Measurements from ENCODE around the gene KDM4F. TPM values are rescaled to one million over a fixed set of nuclear protein-coding genes. Genes with fewer than 3 reads are reported as not detected.

KDM4F gene
- total and polyA plus RNA-seq, 2 of the 8 experiments (the other 6 are each of a cell fraction or from before 2014, with no cell fraction given) = not detected

GRCh38 chr11:95065336-95065735, 16.1 kb downstream of the KDM4F start:
- peaks cover 6% of the 10 kb centered on the region; the same call in 1 of the 2 replicates for H3K23me2 ChIP-seq (ENCODE audit: low read depth, low read length)
- H2BK120ac ChIP-seq (replicated peaks; ENCODE audit: low read depth, low read length) = no peak overlapping the region
- H3K4me3 ChIP-seq (ENCODE audit: extremely low read depth in 1 of 4, insufficient read depth in 2 of 4, low read depth in 3 of 4, low read length in 4 of 4) = no peak overlapping the region
- no peak overlapping the region for H3K14ac ChIP-seq (ENCODE audit: insufficient read length)
- H3K56ac ChIP-seq (replicated peaks; ENCODE audit: insufficient read length, low read depth, low read length) = no peak overlapping the region
- H3K4me2 ChIP-seq (ENCODE audit: insufficient read depth in 1 of 2, low read depth in 2 of 2, low read length in 2 of 2) = no peak overlapping the region
- no peak overlapping the region for H4K5ac ChIP-seq (ENCODE audit: insufficient read length, low read depth, low read length)
- no peak overlapping the region for H3K9ac ChIP-seq (replicated peaks in 1 of 4; ENCODE audit: extremely low read depth in 1 of 4, low read depth in 3 of 4, low read length in 3 of 4)
- no peak overlapping the region for H3K18ac ChIP-seq (ENCODE audit: extremely low read depth, low read length)
- WGBS, 2 experiments (ENCODE audit: extremely low coverage in 1 of 2, insufficient coverage in 1 of 2, insufficient read length in 1 of 2, insufficient replicate concordance in 2 of 2, low coverage in 1 of 2, low lambda C conversion rate in 2 of 2, missing lambda C conversion rate in 1 of 2) = 86% methylated on average over 1 of the region's 1 CpG; no CpG with 5 or more reads in 1 of the 2 experiments
- H3K27me3 ChIP-seq (replicated peaks in 1 of 4; ENCODE audit: control insufficient read depth in 3 of 4, extremely low read depth in 1 of 4, insufficient read depth in 3 of 4, low read length in 3 of 4) = no peaks in the 10 kb centered on the region; a peak in 1 of 7 replicates
- CTCF ChIA-PET (ENCODE audit: partially characterized antibody) = interaction anchor here (0.9 to 1.9 kb wide), 2 partner anchors 11 to 86 kb away, joined by 3 to 5 read pairs; no protein-coding TSS in a partner anchor
- no peak overlapping the region for H2BK12ac ChIP-seq (ENCODE audit: low read depth, low read length)
- no peak for FAIRE-seq
- H2AFZ ChIP-seq (ENCODE audit: low read length) = no peak overlapping the region
- DNase-seq (ENCODE audit: low read depth in 1 of 2, low spot score in 2 of 2) = no peak
- H4K20me1 ChIP-seq (replicated peaks in 1 of 2; ENCODE audit: control insufficient read depth in 1 of 2, insufficient read depth in 2 of 2, low read length in 2 of 2) = no peaks in the 10 kb centered on the region
- H4K8ac ChIP-seq (ENCODE audit: extremely low read depth, insufficient read depth, low read length) = no peak overlapping the region
- POLR2A ChIA-PET (ENCODE audit: partially characterized antibody) = no interaction called here
- no peak overlapping the region for H2BK20ac ChIP-seq (ENCODE audit: low read length)
- no peak for TF ChIP-seq CBX8 (IDR thresholded peaks at IDR 0.05; ENCODE audit: borderline replicate concordance, low read depth, low read length)
- H2AK5ac ChIP-seq (ENCODE audit: low read depth, low read length) = no peak overlapping the region
- H3K79me1 ChIP-seq (ENCODE audit: low read depth, low read length) = no peaks in the 10 kb centered on the region
- H4K91ac ChIP-seq (replicated peaks; ENCODE audit: insufficient read length, low read length) = no peak overlapping the region
- H3K4me1 ChIP-seq (replicated peaks in 1 of 4; ENCODE audit: control insufficient read depth in 3 of 4, insufficient read depth in 4 of 4, low read length in 3 of 4) = peaks cover 0 to 2% (median 0%) of the 10 kb centered on the region in 4 experiments; a peak in 2 of 7 replicates
- no peak overlapping the region for H3K4ac ChIP-seq (replicated peaks; ENCODE audit: insufficient read length, low read depth, low read length)
- H3K9me3 ChIP-seq (ENCODE audit: insufficient read depth in 2 of 2, low read depth in 1 of 2, low read length in 1 of 2) = no peaks in the 10 kb centered on the region
- no peaks in the 10 kb centered on the region for H3K36me3 ChIP-seq (ENCODE audit: control insufficient read depth in 2 of 4, insufficient read depth in 4 of 4, low read length in 3 of 4)
- H3K23ac ChIP-seq (ENCODE audit: insufficient read length) = no peak overlapping the region
- no peak overlapping the region for H2BK5ac ChIP-seq (ENCODE audit: low read depth, low read length)
- no peak overlapping the region for H2BK15ac ChIP-seq (ENCODE audit: low read length)
- peaks cover 0 to 2% of the 10 kb centered on the region in 2 experiments; a peak in 1 of 4 replicates for H3K79me2 ChIP-seq (ENCODE audit: control insufficient read depth in 1 of 2, insufficient read depth in 2 of 2, low read length in 2 of 2)
- H3K27ac ChIP-seq (ENCODE audit: low read depth, low read length) = no peak overlapping the region
